Gastroesophageal sphincter (tissue), 4 donors: Measurements from ENCODE around the gene RBFOX2. TPM values are rescaled to one million over a fixed set of nuclear protein-coding genes. Genes with fewer than 3 reads are reported as not detected.

Experiments
- ATAC-seq: fragments of 150-250 bp; one replicate; pipeline ENCODE4 v1.9.1; 2016; ENCODE audit warnings: mild to moderate bottlenecking, moderate library complexity
- H3K27ac ChIP-seq, 4 donors: fragments of 200-600 bp; sonication (generic) in 3 of 4; 1 replicate in 3 of 4; 2 replicates in 1 of 4; pipeline ENCODE4 v1.5.1; 2016 to 2019
- H3K27me3 ChIP-seq: fragments of 200-600 bp; sonication (generic); one replicate; pipeline ENCODE4 v1.5.1; 2019
- H3K36me3 ChIP-seq, 2 donors: fragments of 200-600 bp; sonication (generic); one replicate each; pipeline ENCODE4 v1.5.1; 2019; ENCODE audit warnings: control low read depth in 1 of 2
- H3K4me1 ChIP-seq, 3 donors: fragments of 200-600 bp; sonication (generic); 1 replicate in 2 of 3; 2 replicates in 1 of 3; pipeline ENCODE4 v1.5.1; 2016 to 2019; ENCODE audit warnings: control low read depth in 2 of 3
- H3K4me3 ChIP-seq, 2 donors: fragments of 200-600 bp; sonication (generic); one replicate each; pipeline ENCODE4 v1.5.1; 2019; ENCODE audit warnings: mild to moderate bottlenecking in 1 of 2, moderate library complexity in 1 of 2
- H3K9me3 ChIP-seq, 3 donors: fragments of 200-600 bp; sonication (generic); one replicate each; pipeline ENCODE4 v1.5.1; 2017 to 2019; ENCODE audit warnings: control low read depth in 2 of 3
- EP300 ChIP-seq: sonication (generic); formaldehyde crosslinking; IDR thresholded peaks from one replicate; pipeline ENCODE4 v1.6.1; 2017; ENCODE audit warnings: antibody characterized with exemption, mild to moderate bottlenecking
- POLR2A ChIP-seq, 2 donors: fragments of 450-650 bp; IDR thresholded peaks; one replicate each; pipeline ENCODE4 v1.6.1; 2017; ENCODE audit warnings: antibody characterized with exemption in 2 of 2, mild to moderate bottlenecking in 2 of 2, moderate library complexity in 1 of 2
- POLR2AphosphoS5 ChIP-seq: sonication (generic); formaldehyde crosslinking; IDR thresholded peaks from one replicate; pipeline ENCODE4 v1.6.1; 2017; ENCODE audit warnings: antibody characterized with exemption
- WGBS, 2 donors: methylation state at CpG; one replicate each; pipeline ENCODE4 v1.1.5; 2018; ENCODE audit warnings: low coverage in 1 of 2; 5-methylcytosine and 5-hydroxymethylcytosine counted together
- total RNA-seq, 4 donors: library from RNA; depleted of rRNA; stranded (reverse); fragments of >200 nt; gene quantifications; one replicate each; pipeline ENCODE4 v1.1.0, GENCODE V29; 2016
- TF ChIP-seq, protein P1 (sequence below), 4 experiments: fragments of 200-600 bp in 2 of 4; fragments of 450-650 bp in 2 of 4; sonication (generic) in 1 of 4; IDR thresholded peaks; one replicate each; pipeline ENCODE4 v1.5.1; 2017 to 2019; ENCODE audit warnings: antibody characterized with exemption in 4 of 4, mild to moderate bottlenecking in 2 of 4, moderate library complexity in 2 of 4

RBFOX2 gene
- total RNA-seq, 4 donors from 2014 or later: 120 to 197 (median 169) TPM

DNA sequence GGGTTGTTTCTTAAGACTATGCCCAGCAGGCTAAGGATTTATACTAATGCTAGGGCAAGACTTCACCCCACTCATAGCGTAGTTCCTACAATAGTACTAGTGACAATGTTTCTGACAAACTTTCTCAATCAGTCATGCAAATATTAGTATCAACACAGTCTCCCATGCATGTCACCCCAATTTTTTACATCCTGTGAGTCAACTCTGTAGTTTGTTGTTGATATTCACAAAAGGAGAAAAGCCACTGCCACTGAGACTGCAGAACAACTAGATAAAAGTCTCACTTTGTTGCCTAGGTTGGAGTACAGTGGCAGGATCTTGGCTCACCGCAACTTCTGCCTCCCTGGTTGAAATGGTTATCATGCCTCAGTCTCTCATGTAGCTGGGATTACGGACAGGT, 155.2 kb downstream of the RBFOX2 start:
- no peak for ATAC-seq
- 96 to 100% methylated on average over 2 to 3 of the region's 3 CpGs for WGBS, 2 donors
- Histone ChIP-seq H3K27me3 (no peaks in the 10 kb centered on the region), H3K36me3 (no peaks in the 10 kb centered on the region), H3K9me3 (no peaks in the 10 kb centered on the region), H3K4me3 (no peak overlapping the region), H3K4me1 (peaks cover 12 to 69% (median 19%) of the 10 kb centered on the region in 3 donors), H3K27ac (no peak overlapping the region)
- no peak for TF ChIP-seq POLR2A (IDR thresholded peaks at IDR 0.05)
- TF ChIP-seq EP300: no peak
- no peak for TF ChIP-seq POLR2AphosphoS5

DNA sequence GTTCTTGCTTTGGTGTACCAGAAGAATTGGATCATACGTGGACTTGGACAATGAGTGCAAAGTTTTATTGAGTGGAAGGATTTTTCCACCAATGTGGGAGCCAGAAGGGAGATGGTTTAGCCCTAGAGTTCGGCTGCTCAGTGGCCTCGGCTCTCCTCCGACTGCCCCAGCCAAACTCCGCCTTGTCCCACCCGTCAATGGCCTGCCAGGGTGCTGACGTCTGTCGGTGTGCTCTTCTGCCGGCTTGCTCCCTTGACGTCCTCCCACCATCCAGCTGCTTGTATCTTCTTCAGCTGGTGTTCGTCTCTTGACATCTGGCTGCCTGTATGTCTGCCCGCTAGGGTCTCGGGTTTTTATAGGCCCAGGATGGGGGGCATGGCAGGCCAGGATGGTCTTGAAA, 156.2 kb downstream of the RBFOX2 start:
- Histone ChIP-seq H3K4me1 (peaks cover 12 to 69% (median 19%) of the 10 kb centered on the region in 3 donors), H3K27ac (peak overlapping the region in 2 of 4 donors; percentile 23 to 48), H3K27me3 (no peaks in the 10 kb centered on the region), H3K4me3 (no peak overlapping the region), H3K36me3 (no peaks in the 10 kb centered on the region), H3K9me3 (no peaks in the 10 kb centered on the region)
- TF ChIP-seq POLR2AphosphoS5: no peak
- TF ChIP-seq, protein P1, sequence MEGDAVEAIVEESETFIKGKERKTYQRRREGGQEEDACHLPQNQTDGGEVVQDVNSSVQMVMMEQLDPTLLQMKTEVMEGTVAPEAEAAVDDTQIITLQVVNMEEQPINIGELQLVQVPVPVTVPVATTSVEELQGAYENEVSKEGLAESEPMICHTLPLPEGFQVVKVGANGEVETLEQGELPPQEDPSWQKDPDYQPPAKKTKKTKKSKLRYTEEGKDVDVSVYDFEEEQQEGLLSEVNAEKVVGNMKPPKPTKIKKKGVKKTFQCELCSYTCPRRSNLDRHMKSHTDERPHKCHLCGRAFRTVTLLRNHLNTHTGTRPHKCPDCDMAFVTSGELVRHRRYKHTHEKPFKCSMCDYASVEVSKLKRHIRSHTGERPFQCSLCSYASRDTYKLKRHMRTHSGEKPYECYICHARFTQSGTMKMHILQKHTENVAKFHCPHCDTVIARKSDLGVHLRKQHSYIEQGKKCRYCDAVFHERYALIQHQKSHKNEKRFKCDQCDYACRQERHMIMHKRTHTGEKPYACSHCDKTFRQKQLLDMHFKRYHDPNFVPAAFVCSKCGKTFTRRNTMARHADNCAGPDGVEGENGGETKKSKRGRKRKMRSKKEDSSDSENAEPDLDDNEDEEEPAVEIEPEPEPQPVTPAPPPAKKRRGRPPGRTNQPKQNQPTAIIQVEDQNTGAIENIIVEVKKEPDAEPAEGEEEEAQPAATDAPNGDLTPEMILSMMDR (IDR thresholded peaks at IDR 0.05): no peak
- ATAC-seq: peak; percentile 77
- WGBS, 2 donors: 81% methylated on average over 7 of the region's 13 CpGs; no CpG with 5 or more reads in 1 of the 2 donors

DNA sequence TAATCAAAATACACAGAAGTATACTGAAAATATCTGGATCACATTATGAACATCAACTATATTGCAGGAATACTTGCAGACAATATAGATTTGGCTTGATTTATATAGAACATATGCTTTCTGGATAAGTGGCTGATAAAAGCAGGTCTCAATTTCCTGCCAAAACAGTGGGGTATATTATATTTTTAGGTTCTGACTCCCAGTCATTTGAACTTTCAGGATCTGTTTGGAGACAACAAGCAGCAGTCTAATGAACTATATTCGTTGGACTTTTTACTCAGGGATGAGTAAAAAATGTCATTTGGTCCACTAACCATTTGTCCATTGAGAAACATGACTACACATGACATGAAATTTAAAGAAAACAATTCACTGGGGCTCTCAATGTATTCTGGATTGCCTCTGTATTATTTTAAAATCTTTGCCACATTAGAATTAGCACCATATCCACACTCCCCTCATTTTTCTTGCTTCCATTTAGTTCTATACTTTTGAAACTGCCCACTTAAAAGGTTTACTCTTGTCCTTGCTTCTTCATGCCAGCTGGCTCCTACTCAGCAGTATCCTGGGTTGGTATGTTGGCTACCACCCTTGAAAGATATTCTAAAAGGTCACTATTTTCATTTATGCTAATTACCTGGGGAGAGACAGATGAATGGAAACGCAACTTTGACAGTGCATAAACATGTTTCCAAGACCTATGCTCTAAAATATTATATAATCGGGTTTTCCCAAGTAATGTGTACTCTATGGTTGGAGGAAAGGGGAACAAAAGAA, 157.9 kb downstream of the RBFOX2 start:
- H3K4me1 ChIP-seq: peaks cover 12 to 71% (median 24%) of the 10 kb centered on the region in 3 donors
- no peak overlapping the region for H3K4me3 ChIP-seq
- no peaks in the 10 kb centered on the region for H3K27me3 ChIP-seq
- no peaks in the 10 kb centered on the region for H3K36me3 ChIP-seq
- ATAC-seq: no peak
- 27 to 35% methylated on average over 3 of the region's 3 CpGs for WGBS, 2 donors
- peak overlapping the region in 1 of 4 donors; percentile 17 for H3K27ac ChIP-seq
- no peaks in the 10 kb centered on the region for H3K9me3 ChIP-seq
- TF ChIP-seq EP300 (no peak), POLR2AphosphoS5 (peak; percentile 16), POLR2A (IDR thresholded peaks at IDR 0.05) (no peak)
- TF ChIP-seq, protein P1 (IDR thresholded peaks at IDR 0.05): no peak

DNA sequence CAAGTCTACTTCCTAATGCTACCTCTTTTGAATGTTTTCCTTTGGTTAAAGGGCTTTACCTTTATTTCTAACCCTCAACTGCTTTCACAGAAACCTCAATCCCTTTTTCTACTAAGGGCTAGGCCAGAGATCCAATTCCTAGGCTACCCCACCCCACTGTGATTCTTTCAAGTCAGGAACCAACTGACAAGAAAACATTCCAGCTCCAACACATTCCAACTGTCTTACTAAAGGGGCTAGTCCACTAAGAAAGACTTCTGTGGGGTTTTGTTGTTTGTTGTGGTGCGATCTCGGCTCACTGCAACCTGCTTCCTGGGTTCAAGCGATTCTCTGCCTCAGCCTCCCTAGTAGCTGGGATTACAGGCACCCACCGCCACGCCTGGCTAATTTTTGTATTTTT, 159.7 kb downstream of the RBFOX2 start:
- TF ChIP-seq, protein P1 (IDR thresholded peaks at IDR 0.05): no peak
- TF ChIP-seq POLR2AphosphoS5 (no peak), POLR2A (IDR thresholded peaks at IDR 0.05) (no peak), EP300 (no peak)
- Histone ChIP-seq H3K9me3 (no peaks in the 10 kb centered on the region), H3K4me1 (peaks cover 12 to 86% (median 24%) of the 10 kb centered on the region in 3 donors), H3K27ac (peak overlapping the region in 3 of 4 donors; percentile 5 to 21 (median 11)), H3K4me3 (no peak overlapping the region), H3K36me3 (no peaks in the 10 kb centered on the region), H3K27me3 (no peaks in the 10 kb centered on the region)
- 100% methylated on average over 1 of the region's 5 CpGs; no CpG with 5 or more reads in 1 of the 2 donors for WGBS, 2 donors
- no peak for ATAC-seq

DNA sequence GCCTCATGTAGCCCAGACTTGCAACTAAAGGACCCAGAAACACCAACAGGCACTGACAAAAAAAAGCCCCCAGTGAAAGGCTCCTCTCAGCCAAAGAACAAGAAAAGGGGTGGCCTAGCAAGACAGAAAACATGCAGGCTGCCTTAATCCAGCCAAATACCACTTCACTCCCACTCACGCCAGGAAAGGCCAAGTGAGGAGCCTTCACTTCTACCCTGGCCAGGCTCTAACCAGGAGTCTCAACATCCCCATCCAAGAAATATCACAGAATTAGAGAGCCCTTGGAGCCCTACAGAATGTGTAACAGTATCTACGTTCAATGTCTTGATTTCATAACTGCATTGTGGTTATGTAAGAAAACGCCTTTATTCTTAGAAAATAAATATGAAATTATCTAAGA, 162.0 kb downstream of the RBFOX2 start:
- H3K27me3 ChIP-seq: no peaks in the 10 kb centered on the region
- no peaks in the 10 kb centered on the region for H3K9me3 ChIP-seq
- ATAC-seq: no peak
- 38 to 39% methylated on average over 2 to 3 of the region's 3 CpGs for WGBS, 2 donors
- TF ChIP-seq POLR2AphosphoS5 (no peak), POLR2A (IDR thresholded peaks at IDR 0.05) (no peak), EP300 (no peak)
- TF ChIP-seq, protein P1 (IDR thresholded peaks at IDR 0.05): no peak
- H3K27ac ChIP-seq: peak overlapping the region; percentile 14 to 62 (median 40)
- peaks cover 16 to 96% (median 30%) of the 10 kb centered on the region in 3 donors for H3K4me1 ChIP-seq
- H3K4me3 ChIP-seq: no peak overlapping the region
- no peaks in the 10 kb centered on the region for H3K36me3 ChIP-seq
